ENCODE results near the gene SIAH3. TPM values are rescaled to one million over a fixed set of nuclear protein-coding genes. Genes with fewer than 3 reads are reported as not detected.

Gene SIAH3
- total RNA-seq, 1 experiment from 2014 or later, result not detected

GRCh38 chr13:45752510-45752909 lies 99.0 kb downstream of the SIAH3 start:
- in situ Hi-C loops (cut with HindIII; ENCODE audit: low sequenced_read_pairs), result no loop called here
- DNase-seq (ENCODE audit: low spot score), result no peak

GRCh38 chr13:45751885-45752284 lies 99.7 kb downstream of the SIAH3 start:
- no peak for DNase-seq (ENCODE audit: low spot score)
- in situ Hi-C loops (cut with HindIII; ENCODE audit: low sequenced_read_pairs), result no loop called here

- DNase-seq (ENCODE audit: low spot score), result no peak
- in situ Hi-C loops (cut with HindIII; ENCODE audit: low sequenced_read_pairs), result no loop called here
Observed at GRCh38 chr13:45750566-45750965, 101.0 kb downstream of the SIAH3 start.

- no peak for DNase-seq (ENCODE audit: low spot score)
- in situ Hi-C loops (cut with HindIII; ENCODE audit: low sequenced_read_pairs), result no loop called here
Observed at GRCh38 chr13:45748941-45749759, 102.4 kb downstream of the SIAH3 start.

- in situ Hi-C loops (cut with HindIII; ENCODE audit: low sequenced_read_pairs), result no loop called here
- no peak for DNase-seq (ENCODE audit: low spot score)
Observed at GRCh38 chr13:45747071-45747470, 104.5 kb downstream of the SIAH3 start.

- no peak for DNase-seq (ENCODE audit: low spot score)
- in situ Hi-C loops (cut with HindIII; ENCODE audit: low sequenced_read_pairs), result no loop called here
Observed at GRCh38 chr13:45744979-45745378, 106.6 kb downstream of the SIAH3 start.

- DNase-seq (ENCODE audit: low spot score), result no peak
- in situ Hi-C loops (cut with HindIII; ENCODE audit: low sequenced_read_pairs), result no loop called here
Observed at GRCh38 chr13:45742985-45743384, 108.6 kb downstream of the SIAH3 start.

- in situ Hi-C loops (cut with HindIII; ENCODE audit: low sequenced_read_pairs), result no loop called here
- no peak for DNase-seq (ENCODE audit: low spot score)
Observed at GRCh38 chr13:45737571-45738017, 114.0 kb downstream of the SIAH3 start.

- in situ Hi-C loops (cut with HindIII; ENCODE audit: low sequenced_read_pairs), result no loop called here
- DNase-seq (ENCODE audit: low spot score), result no peak
Observed at GRCh38 chr13:45733361-45733760, 118.2 kb downstream of the SIAH3 start.

- in situ Hi-C loops (cut with HindIII; ENCODE audit: low sequenced_read_pairs), result no loop called here
- DNase-seq (ENCODE audit: low spot score), result no peak
Observed at GRCh38 chr13:45732916-45733315, 118.6 kb downstream of the SIAH3 start.

GRCh38 chr13:45731455-45731854 lies 120.1 kb downstream of the SIAH3 start:
- in situ Hi-C loops (cut with HindIII; ENCODE audit: low sequenced_read_pairs), result no loop called here
- DNase-seq (ENCODE audit: low spot score), result no peak

- DNase-seq (ENCODE audit: low spot score), result no peak
Observed at GRCh38 chr13:45728759-45729158, 122.8 kb downstream of the SIAH3 start.

More at GRCh38 chr13:45728759-45729158, 122.8 kb downstream of the SIAH3 start:
- in situ Hi-C loops (cut with HindIII; ENCODE audit: low sequenced_read_pairs), result no loop called here

Other genes with a start within 250 kb of the SIAH3 start
- not detected in 2 replicates for gene ERICH6B, start 236.0 kb downstream of the SIAH3 start, total RNA-seq (2014; rRNA removed; shearing (Covaris generic))
- not detected in 2 replicates for gene CBY2, start 149.4 kb downstream of the SIAH3 start, total RNA-seq (2014; rRNA removed; shearing (Covaris generic))
- gene ZC3H13, start 201.0 kb upstream of the SIAH3 start, total RNA-seq (2014; rRNA removed; shearing (Covaris generic)), result 3.5 and 9.6 TPM in 2 replicates